ENCODE measurements around the gene CHCHD10.

GRCh38 chr22:23782703-23783102, 14.9 kb upstream of the CHCHD10 start:
- TF ChIP-seq SP1 (IDR thresholded peaks at IDR 0.05) (no peak), REST (IDR thresholded peaks at IDR 0.05) (no peak), RAD21 (IDR thresholded peaks at IDR 0.05) (no peak), GABPA (IDR thresholded peaks at IDR 0.05 in 1 of 2, conservative IDR thresholded peaks at IDR 0.05 in 1 of 2) (no peak), YY1 (IDR thresholded peaks at IDR 0.05) (no peak), FOXA1 (IDR thresholded peaks at IDR 0.05) (no peak), TAF1 (conservative IDR thresholded peaks at IDR 0.05) (no peak), RXRA (IDR thresholded peaks at IDR 0.05) (no peak), JUND (IDR thresholded peaks at IDR 0.05) (no peak), ATF3 (IDR thresholded peaks at IDR 0.05) (no peak), ZBTB33 (IDR thresholded peaks at IDR 0.05) (no peak)
- TF ChIP-seq, protein P1, sequence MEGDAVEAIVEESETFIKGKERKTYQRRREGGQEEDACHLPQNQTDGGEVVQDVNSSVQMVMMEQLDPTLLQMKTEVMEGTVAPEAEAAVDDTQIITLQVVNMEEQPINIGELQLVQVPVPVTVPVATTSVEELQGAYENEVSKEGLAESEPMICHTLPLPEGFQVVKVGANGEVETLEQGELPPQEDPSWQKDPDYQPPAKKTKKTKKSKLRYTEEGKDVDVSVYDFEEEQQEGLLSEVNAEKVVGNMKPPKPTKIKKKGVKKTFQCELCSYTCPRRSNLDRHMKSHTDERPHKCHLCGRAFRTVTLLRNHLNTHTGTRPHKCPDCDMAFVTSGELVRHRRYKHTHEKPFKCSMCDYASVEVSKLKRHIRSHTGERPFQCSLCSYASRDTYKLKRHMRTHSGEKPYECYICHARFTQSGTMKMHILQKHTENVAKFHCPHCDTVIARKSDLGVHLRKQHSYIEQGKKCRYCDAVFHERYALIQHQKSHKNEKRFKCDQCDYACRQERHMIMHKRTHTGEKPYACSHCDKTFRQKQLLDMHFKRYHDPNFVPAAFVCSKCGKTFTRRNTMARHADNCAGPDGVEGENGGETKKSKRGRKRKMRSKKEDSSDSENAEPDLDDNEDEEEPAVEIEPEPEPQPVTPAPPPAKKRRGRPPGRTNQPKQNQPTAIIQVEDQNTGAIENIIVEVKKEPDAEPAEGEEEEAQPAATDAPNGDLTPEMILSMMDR (IDR thresholded peaks at IDR 0.05; ENCODE audit: low read depth, low read length, missing input control) = no peak
- TF ChIP-seq, protein P2, sequence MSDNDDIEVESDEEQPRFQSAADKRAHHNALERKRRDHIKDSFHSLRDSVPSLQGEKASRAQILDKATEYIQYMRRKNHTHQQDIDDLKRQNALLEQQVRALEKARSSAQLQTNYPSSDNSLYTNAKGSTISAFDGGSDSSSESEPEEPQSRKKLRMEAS (IDR thresholded peaks at IDR 0.05) = no peak
